Renal cortex interstitium (tissue), 11 donors: ENCODE results near the gene TMEM25. TPM values are rescaled to one million over a fixed set of nuclear protein-coding genes. Genes with fewer than 3 reads are reported as not detected.
A peak's percentile ranks its signal among the peaks of the same experiment; 100 is the strongest.
"Not testable (repeated sequence)": the region's sequence is repeated elsewhere in the genome, so short reads cannot be mapped to it uniquely, and the experiment has no call there.

Source experiments
- DNase-seq, 11 donors: peaks; one replicate each; pipeline ENCODE4 v3.0.0-alpha.2; 2013; ENCODE audit warnings: low read depth in 9 of 11, low spot score in 4 of 11; ENCODE audit errors: extremely low read depth in 1 of 11
- polyA plus RNA-seq, 3 donors: library from polyadenylated mRNA; unstranded; fragments of 120-200 nt; gene quantifications; one replicate each; pipeline ENCODE4 v1.2.1, GENCODE V29; 2013; ENCODE audit not compliant: insufficient read length in 3 of 3

TMEM25 gene
- polyA plus RNA-seq, 3 donors: 26.1 to 36.7 (median 30.9) TPM

DNA sequence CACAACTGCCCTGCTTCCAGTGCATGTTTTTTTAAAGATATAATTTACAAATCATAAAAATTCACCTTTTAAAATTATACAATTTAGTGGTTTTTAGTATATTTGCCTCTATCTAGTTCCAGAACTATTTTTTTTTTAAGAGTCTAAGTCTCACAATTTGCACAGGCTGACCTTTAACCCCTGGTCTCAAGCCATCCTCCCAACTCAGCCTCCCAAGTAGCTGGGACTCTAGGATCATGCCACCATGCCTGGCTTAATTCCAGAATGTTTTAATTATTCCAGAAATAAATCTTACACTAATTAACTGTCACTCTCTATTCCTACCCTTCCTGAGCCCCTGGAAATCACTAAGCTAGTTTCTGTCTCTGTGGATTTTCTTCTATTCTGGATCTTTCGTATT lies 39.8 kb downstream of the TMEM25 start:
- no peak for DNase-seq

DNA sequence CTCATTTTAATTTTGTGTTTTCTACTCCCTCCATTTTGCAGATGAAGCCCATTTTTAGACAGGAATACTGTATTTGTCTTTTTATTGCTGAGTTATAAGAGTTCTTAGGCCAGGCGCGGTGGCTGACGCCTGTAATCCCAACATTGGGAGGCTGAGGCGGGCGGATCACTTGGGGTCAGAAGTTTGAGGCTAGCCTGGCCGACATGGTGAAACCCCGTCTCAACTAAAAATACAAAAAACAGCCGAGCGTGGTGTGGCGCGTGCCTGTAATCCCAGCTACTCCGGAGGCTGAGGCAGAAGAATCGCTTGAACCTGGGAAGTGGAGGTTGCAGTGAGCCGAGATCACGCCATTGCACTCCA lies 40.7 kb downstream of the TMEM25 start:
- not testable (repeated sequence) for DNase-seq

DNA sequence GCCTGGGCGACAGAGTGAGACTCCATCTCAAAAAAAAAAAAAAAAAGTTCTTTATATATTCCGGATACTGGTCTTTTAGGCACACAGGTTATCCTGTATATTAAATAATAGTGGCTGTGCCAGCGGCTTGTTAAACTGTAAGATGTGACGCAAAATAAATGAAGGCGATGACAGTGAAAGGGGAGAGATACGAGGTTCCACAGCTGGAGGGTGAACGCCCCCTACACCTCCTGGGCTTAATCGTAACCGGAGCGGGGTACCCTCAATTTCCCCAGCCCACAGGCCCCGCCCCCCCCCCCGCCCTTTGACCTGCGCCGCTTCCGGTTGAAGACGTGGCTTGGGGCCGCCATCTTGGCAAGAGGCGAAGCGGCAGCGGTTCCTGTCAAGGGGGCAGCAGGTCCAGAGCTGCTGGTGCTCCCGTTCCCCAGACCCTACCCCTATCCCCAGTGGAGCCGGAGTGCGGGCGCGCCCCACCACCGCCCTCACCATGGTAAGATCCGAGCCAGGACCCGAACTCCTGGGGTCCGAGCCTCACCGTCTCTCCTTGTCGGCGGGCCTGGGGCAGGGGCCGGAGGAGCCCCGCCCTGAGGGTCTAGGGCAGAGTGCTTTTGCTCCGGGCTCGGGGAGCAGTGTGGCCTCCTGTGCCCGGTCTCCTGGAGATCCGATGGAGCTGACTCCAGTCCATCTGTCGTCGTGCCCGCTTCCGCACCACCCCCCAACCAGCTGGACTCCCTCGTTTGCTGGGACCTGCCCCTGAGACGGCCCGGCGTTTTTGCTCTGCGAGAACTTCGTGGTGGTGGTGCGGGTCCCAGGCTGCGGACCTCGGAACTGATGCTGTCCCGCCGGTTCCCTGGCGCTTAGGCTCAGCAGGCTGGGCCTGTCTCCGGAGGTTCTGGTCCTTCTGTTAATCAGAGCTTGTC lies 41.3 kb downstream of the TMEM25 start, which contains the start of gene ARCN1:
Gene ARCN1, plus strand, starts transcription at position 349 of the 920 bp plus-strand sequence. Its CDS starts 139 bp downstream, at position 488.
- peak; percentile 50 to 81 (median 72) for DNase-seq

DNA sequence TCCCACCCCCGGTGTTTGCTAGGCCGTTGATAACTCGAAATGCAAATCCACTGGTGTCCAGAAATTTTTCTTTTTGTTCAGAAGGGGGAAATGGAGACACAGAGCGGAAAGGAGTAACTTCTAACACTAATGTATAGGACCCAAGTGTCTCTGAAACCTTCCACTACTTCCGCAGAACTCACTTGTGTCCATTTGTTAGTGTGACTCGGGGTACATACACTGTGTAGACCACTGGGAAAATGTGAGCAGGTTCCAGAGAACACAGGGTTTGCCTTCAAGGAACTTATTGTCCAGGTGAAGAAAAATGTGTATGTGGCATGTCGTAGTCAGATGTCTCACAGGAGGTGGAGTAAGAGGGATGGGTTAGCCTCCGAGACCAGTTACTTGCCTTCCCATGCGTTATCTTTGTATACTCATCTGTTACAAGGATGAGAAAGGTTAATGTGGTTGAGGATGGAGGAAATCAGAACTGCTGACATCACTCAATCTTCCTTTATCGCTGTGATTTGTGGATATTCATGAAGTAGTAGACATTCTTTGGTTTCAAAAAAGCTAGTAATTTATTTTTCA lies 42.1 kb downstream of the TMEM25 start:
- peak in 6 of 11 donors; percentile 7 to 39 (median 26) for DNase-seq

DNA sequence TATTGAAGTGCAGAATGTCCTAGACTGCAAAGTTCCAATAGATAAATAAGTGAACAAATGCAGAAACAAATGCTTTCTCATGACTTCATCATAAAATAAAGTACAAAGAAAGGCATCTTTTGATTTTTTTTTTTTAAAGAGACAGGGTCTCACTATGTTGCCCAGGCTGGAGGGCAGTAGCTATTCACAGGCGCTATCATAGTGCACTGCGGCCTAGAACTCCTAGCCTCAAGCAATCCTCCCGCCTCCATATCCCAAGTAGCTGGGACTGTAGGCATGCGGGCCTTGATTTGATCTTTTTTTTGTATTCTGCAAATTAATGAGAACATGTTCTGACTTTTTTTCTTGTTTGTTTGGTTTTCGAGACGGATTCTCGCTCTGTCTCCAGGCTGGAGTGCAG lies 43.6 kb downstream of the TMEM25 start:
- no peak for DNase-seq

DNA sequence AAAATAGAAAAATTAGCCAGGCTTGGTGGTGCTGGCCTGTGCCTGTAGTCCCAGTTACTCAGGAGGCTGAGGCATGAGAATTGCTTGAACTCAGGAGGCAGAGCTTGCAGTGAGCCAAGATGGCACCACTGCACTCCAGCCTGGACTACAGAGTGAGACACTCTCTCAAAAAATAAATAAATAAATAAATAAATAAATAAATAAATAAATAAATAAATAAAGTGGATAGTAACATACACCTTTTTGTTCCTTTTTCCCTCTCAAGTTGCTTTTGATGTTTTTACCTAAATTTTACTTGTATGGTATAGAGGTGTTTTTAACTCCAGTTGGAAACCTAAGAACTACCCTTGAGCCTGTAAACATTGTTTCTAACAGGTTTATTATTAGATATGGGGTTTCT lies 47.0 kb downstream of the TMEM25 start:
- not testable (repeated sequence) for DNase-seq

DNA sequence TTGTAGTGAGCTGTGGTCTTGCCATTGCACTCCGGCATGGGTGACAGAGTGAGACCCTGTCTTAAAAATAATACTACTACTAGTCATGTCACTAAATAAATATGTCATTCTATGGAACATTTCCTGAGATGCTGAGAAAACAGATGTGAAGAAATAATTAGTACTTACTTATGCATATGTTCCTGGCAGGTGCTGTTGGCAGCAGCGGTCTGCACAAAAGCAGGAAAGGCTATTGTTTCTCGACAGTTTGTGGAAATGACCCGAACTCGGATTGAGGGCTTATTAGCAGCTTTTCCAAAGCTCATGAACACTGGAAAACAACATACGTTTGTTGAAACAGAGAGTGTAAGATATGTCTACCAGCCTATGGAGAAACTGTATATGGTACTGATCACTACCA lies 50.1 kb downstream of the TMEM25 start:
- no peak for DNase-seq

Other genes starting within 250 kb of the TMEM25 start
- under 1 TPM; 0.36 to 0.48 (median 0.39) TPM for gene CD3E, start 226.5 kb upstream of the TMEM25 start, polyA plus RNA-seq
- under 1 TPM in 2 of 3 donors, not detected in 1; 0.43 to 0.65 TPM for gene CD3D, start 188.5 kb upstream of the TMEM25 start, polyA plus RNA-seq
- under 1 TPM; 0.07 to 0.20 (median 0.17) TPM for gene CD3G, start 186.8 kb upstream of the TMEM25 start, polyA plus RNA-seq
- gene UBE4A, start 171.6 kb upstream of the TMEM25 start, polyA plus RNA-seq: 10 to 100 TPM; 34.8 to 48.3 (median 43.1) TPM
- 100 to 1,000 TPM; 386 to 467 (median 459) TPM for gene ATP5MG, start 129.6 kb upstream of the TMEM25 start, polyA plus RNA-seq
- 10 to 100 TPM; 43.7 to 47.3 (median 45.4) TPM for gene KMT2A, start 94.7 kb upstream of the TMEM25 start, polyA plus RNA-seq
- gene TTC36, start 3.7 kb upstream of the TMEM25 start, polyA plus RNA-seq: 1 to 10 TPM in 2 of 3 donors, under 1 TPM in 1; 0.76 to 1.9 (median 1.6) TPM
- gene IFT46, start 34.7 kb downstream of the TMEM25 start, polyA plus RNA-seq: 10 to 100 TPM; 43.5 to 48.9 (median 48.7) TPM
- gene ARCN1, start 41.2 kb downstream of the TMEM25 start, polyA plus RNA-seq: 100 to 1,000 TPM; 156 to 194 (median 186) TPM
- 100 to 1,000 TPM; 118 to 201 (median 127) TPM for gene PHLDB1, start 76.4 kb downstream of the TMEM25 start, polyA plus RNA-seq
- gene TREH, start 148.5 kb downstream of the TMEM25 start, polyA plus RNA-seq: 1 to 10 TPM in 1 of 3 donors, under 1 TPM in 2; 0.43 to 2.9 (median 0.90) TPM